HEK293T (cell line): ENCODE data around the gene KRT33B.

Experiments
- CTCF ChIA-PET: fragments of 350-600 bp; formaldehyde crosslinking; extraction: SDS; loops from one replicate; lab custom pipeline; 2021; ENCODE audit warnings: antibody characterized with exemption, inconsistent platforms; lab: Yijun Ruan, JAX
- POLR2A ChIA-PET: fragments of 350-600 bp; formaldehyde crosslinking; extraction: SDS; loops from one replicate; lab custom pipeline; 2020; ENCODE audit warnings: antibody characterized with exemption, inconsistent platforms; lab: Yijun Ruan, JAX
- DNase-seq: peaks from one replicate; pipeline ENCODE4 v3.0.0; 2012; ENCODE audit warnings: mixed read lengths; ENCODE audit errors: extremely low spot score
- ARNT ChIP-seq: fragments of 450-650 bp; IDR thresholded peaks from 2 replicates; pipeline ENCODE4 v1.6.1; 2017; ENCODE audit warnings: mild to moderate bottlenecking
- BHLHE40 ChIP-seq: fragments of 450-650 bp; IDR thresholded peaks from 2 replicates; pipeline ENCODE4 v1.6.1; 2016; ENCODE audit warnings: mild to moderate bottlenecking, moderate library complexity, borderline replicate concordance
- CTBP1 ChIP-seq: fragments of 450-650 bp; IDR thresholded peaks from 2 replicates; pipeline ENCODE4 v1.6.1; 2016; ENCODE audit warnings: borderline replicate concordance
- ELF4 ChIP-seq: fragments of 450-650 bp; IDR thresholded peaks from 2 replicates; pipeline ENCODE4 v1.6.1; 2017; ENCODE audit warnings: antibody characterized with exemption
- FOXA1 ChIP-seq: fragments of 450-650 bp; IDR thresholded peaks from 2 replicates; pipeline ENCODE4 v1.6.1; 2016; ENCODE audit warnings: mild to moderate bottlenecking
- FOXK2 ChIP-seq: fragments of 450-650 bp; IDR thresholded peaks from 2 replicates; pipeline ENCODE4 v1.6.1; 2016; ENCODE audit warnings: mild to moderate bottlenecking
- FOXM1 ChIP-seq: fragments of 450-650 bp; IDR thresholded peaks from 2 replicates; pipeline ENCODE4 v1.6.1; 2017; ENCODE audit warnings: mild to moderate bottlenecking, borderline replicate concordance
- HDGF ChIP-seq: fragments of 450-650 bp; IDR thresholded peaks from 2 replicates; pipeline ENCODE4 v1.6.1; 2017; ENCODE audit warnings: antibody characterized with exemption, borderline replicate concordance
- L3MBTL2 ChIP-seq: fragments of 450-650 bp; conservative IDR thresholded peaks from 2 replicates; pipeline ENCODE4 v1.6.1; 2016; ENCODE audit warnings: mild to moderate bottlenecking
- LEF1 ChIP-seq: fragments of 450-650 bp; IDR thresholded peaks from 2 replicates; pipeline ENCODE4 v1.6.1; 2017; ENCODE audit warnings: mild to moderate bottlenecking, borderline replicate concordance
- NFRKB ChIP-seq: fragments of 450-650 bp; IDR thresholded peaks from 2 replicates; pipeline ENCODE4 v1.6.1; 2016; ENCODE audit warnings: mild to moderate bottlenecking, moderate library complexity
- SP1 ChIP-seq: fragments of 450-650 bp; IDR thresholded peaks from 2 replicates; pipeline ENCODE4 v1.6.1; 2017
- SUZ12 ChIP-seq: fragments of 450-650 bp; IDR thresholded peaks from 2 replicates; pipeline ENCODE4 v1.6.1; 2016; ENCODE audit warnings: mild to moderate bottlenecking
- TARDBP ChIP-seq: fragments of 450-650 bp; IDR thresholded peaks from 2 replicates; pipeline ENCODE4 v1.6.1; 2016
- ZNF384 ChIP-seq: fragments of 450-650 bp; IDR thresholded peaks from 2 replicates; pipeline ENCODE4 v1.6.1; 2016
- TF ChIP-seq, protein P1 (sequence below): fragments of 450-650 bp; IDR thresholded peaks from 2 replicates; pipeline ENCODE4 v1.6.1; 2016

The KRT33B gene

DNA sequence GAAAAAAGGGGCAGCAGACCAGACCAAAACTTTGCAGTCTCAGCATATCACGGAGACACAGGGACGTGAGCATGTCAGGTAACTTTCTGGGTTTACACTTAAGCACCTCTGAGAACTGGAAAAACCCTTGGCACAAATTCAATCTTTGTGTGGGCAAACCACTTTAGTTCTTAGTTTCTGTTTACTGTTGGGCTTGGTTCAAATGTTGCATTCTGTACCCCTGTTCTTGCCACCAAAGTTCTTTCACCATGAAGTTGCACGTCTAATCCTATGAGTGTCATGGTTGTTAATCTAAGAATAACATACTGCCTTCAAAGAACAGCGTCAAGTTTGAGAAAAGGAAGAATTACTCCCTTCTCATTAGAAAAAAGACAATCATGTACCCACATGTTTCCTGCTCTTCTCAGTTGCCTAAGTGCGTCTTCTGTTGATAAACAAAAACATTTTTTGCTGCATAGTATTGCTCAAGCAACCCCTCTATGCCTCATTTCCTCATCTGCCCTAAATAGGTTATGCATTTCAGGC, 30.6 kb downstream of the KRT33B start:
- TF ChIP-seq LEF1 (no peak), HDGF (no peak)
- ChIA-PET POLR2A (no interaction called here), CTCF (no interaction called here)
- no peak for DNase-seq

- TF ChIP-seq FOXA1 (no peak), NFRKB (no peak), SP1 (no peak), ARNT (no peak), HDGF (no peak), FOXM1 (no peak)
- TF ChIP-seq, protein P1, sequence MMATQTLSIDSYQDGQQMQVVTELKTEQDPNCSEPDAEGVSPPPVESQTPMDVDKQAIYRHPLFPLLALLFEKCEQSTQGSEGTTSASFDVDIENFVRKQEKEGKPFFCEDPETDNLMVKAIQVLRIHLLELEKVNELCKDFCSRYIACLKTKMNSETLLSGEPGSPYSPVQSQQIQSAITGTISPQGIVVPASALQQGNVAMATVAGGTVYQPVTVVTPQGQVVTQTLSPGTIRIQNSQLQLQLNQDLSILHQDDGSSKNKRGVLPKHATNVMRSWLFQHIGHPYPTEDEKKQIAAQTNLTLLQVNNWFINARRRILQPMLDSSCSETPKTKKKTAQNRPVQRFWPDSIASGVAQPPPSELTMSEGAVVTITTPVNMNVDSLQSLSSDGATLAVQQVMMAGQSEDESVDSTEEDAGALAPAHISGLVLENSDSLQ = no peak
- CTCF ChIA-PET = no interaction called here
- DNase-seq = no peak
- POLR2A ChIA-PET = no interaction called here
Observed at GRCh38 chr17:41335747-41336146, 33.9 kb downstream of the KRT33B start.

- TF ChIP-seq FOXM1 = no peak
- ChIA-PET CTCF (interaction anchor here (0.5 kb wide), 1 partner anchor 340 kb away, joined by 6 read pairs; no protein-coding TSS in a partner anchor), POLR2A (no interaction called here)
- DNase-seq = no peak
Observed at GRCh38 chr17:41334385-41335305, 35.0 kb downstream of the KRT33B start.

- CTCF ChIA-PET = no interaction called here
- TF ChIP-seq TARDBP = no peak
- POLR2A ChIA-PET = no interaction called here
- no peak for DNase-seq
Observed at GRCh38 chr17:41333836-41334235, 35.8 kb downstream of the KRT33B start.

GRCh38 chr17:41333098-41333497, 36.5 kb downstream of the KRT33B start:
- TF ChIP-seq BHLHE40 = no peak
- TF ChIP-seq ARNT = no peak
- TF ChIP-seq FOXM1 = no peak
- TF ChIP-seq SP1 = no peak
- TF ChIP-seq FOXK2 = no peak
- TF ChIP-seq CTBP1 = no peak
- TF ChIP-seq SUZ12 = no peak
- TF ChIP-seq L3MBTL2 = no peak
- TF ChIP-seq ZNF384 = no peak
- TF ChIP-seq TARDBP = no peak
- no peak for TF ChIP-seq LEF1
- CTCF ChIA-PET = interaction anchor here (1.3 kb wide), 1 partner anchor 11 kb away, joined by 5 read pairs; no protein-coding TSS in a partner anchor
- POLR2A ChIA-PET = no interaction called here
- no peak for DNase-seq

- CTCF ChIA-PET = interaction anchor here (1.0 to 1.3 kb wide), 2 partner anchors 10 to 85 kb away, joined by 3 to 5 read pairs; no protein-coding TSS in a partner anchor
- TF ChIP-seq SP1 = no peak
- no peak for TF ChIP-seq ZNF384
- TF ChIP-seq TARDBP = no peak
- TF ChIP-seq FOXA1 = no peak
- no peak for TF ChIP-seq FOXK2
- no peak for TF ChIP-seq ELF4
- no peak for TF ChIP-seq ARNT
- TF ChIP-seq HDGF = no peak
- POLR2A ChIA-PET = no interaction called here
- DNase-seq = no peak
Observed at GRCh38 chr17:41332239-41332638, 37.4 kb downstream of the KRT33B start.

DNA sequence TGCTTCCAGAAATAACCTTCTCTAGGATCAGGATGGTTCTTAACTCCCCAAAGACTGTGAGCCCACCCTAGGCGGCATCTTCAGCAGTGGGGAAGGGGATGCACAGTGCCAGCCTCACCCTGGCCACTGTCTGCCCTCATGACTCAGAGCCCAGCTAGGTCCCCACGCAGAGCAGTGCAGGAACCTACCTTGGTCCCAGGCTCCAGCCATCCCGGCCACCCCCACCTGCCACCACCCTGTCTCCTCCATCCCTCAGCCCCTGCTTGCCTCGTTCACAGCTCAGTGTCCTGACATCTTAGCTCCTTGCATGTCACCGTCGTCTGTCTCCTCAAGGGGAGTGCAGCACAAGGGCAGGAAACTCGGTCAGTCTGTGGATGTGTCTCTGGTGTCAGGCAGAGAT, 38.0 kb downstream of the KRT33B start:
- DNase-seq = no peak
- TF ChIP-seq HDGF (no peak), LEF1 (no peak), ARNT (no peak), SP1 (no peak), FOXK2 (no peak)
- POLR2A ChIA-PET = no interaction called here
- CTCF ChIA-PET = interaction anchor here (1.0 to 1.8 kb wide), 3 partner anchors 9 to 86 kb away, joined by 3 to 7 read pairs (median 5); no protein-coding TSS in a partner anchor

DNA sequence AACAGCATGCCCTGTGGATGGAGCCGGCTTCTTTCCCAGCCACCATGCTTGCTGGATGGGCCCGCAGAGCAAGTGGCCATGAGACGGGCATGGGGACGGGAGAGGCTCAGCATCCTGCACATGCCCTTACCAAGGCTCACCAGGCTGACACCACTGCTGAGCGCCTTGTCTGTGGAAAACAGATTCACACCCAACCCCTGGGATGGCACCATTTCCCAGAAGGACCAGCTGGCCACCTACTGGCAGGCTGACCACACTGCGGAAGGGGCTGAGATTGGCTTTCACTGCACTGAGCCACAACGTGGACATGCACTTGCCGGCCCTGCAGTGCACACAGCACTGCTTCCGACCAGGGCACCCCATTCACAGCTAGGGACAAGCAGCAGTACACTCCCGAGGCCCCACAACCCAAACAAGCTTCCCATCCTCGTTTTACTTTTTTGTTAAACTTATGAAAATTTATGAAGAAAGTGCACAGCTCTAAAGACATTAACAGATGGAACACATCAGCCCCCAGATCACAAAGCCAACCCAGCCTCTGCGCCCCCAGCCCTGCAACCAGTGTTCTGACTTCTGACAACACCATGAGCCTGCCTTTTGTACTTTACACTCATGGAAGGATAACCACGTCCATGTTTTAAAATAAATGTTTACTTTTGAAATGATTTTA, 40.2 kb downstream of the KRT33B start:
- peak; percentile 31 for DNase-seq
- CTCF ChIA-PET = interaction anchor here (0.6 kb wide), 1 partner anchor 8 kb away, joined by 5 read pairs; no protein-coding TSS in a partner anchor
- no peak for TF ChIP-seq SP1
- TF ChIP-seq SUZ12 = no peak
- TF ChIP-seq ARNT = no peak
- POLR2A ChIA-PET = interaction anchor here (1.4 kb wide), 1 partner anchor 511 kb away, joined by 3 read pairs; no protein-coding TSS in a partner anchor
